Measurements from ENCODE around the gene SHD. TPM values are rescaled to one million over a fixed set of nuclear protein-coding genes. Genes with fewer than 3 reads are reported as not detected.
"Not testable (repeated sequence)": the region's sequence is repeated elsewhere in the genome, so short reads cannot be mapped to it uniquely, and the experiment has no call there.

SHD gene
- total RNA-seq, 1 donor from 2014 or later = 0.79 TPM

GRCh38 chr19:4284176-4284958 lies 5.3 kb downstream of the SHD start:
- Histone ChIP-seq H3K4me2 (ENCODE audit: low read length) (no peak overlapping the region), H3K9me3 (ENCODE audit: insufficient read depth, low read depth, low read length) (no peaks in the 10 kb centered on the region), H3K27me3 (ENCODE audit: insufficient read depth, low read length) (peaks cover 28% of the 10 kb centered on the region), H3K79me2 (ENCODE audit: insufficient read depth, low read length) (no peaks in the 10 kb centered on the region), H2AFZ (ENCODE audit: low read depth, low read length) (no peak overlapping the region), H4K20me1 (ENCODE audit: insufficient read depth, low read length) (no peaks in the 10 kb centered on the region), H3K4me1 (ENCODE audit: insufficient read depth, low read length) (no peaks in the 10 kb centered on the region), H3K27ac (ENCODE audit: low read depth, low read length) (no peak overlapping the region), H3K4me3 (ENCODE audit: insufficient read depth, low read depth, low read length) (no peak overlapping the region), H3K36me3 (ENCODE audit: insufficient read depth, low read length) (no peaks in the 10 kb centered on the region), H3K9ac (ENCODE audit: low read length) (no peak overlapping the region)
- Mint-ChIP-seq H3K4me3 (ENCODE audit: unreplicated experiment) (no peak overlapping the region), H3K36me3 (ENCODE audit: low read depth, unreplicated experiment) (no peaks in the 10 kb centered on the region), H3K27ac (ENCODE audit: unreplicated experiment) (no peak overlapping the region), H3K4me1 (ENCODE audit: low read depth, unreplicated experiment) (no peaks in the 10 kb centered on the region), H3K27me3 (ENCODE audit: low read depth, unreplicated experiment) (peaks cover 54% of the 10 kb centered on the region), H3K9me3 (ENCODE audit: unreplicated experiment) (peaks cover 2% of the 10 kb centered on the region)
- DNase-seq (ENCODE audit: low read depth) (no peak), FAIRE-seq (no peak)
- TF ChIP-seq EZH2 (IDR thresholded peaks at IDR 0.05; ENCODE audit: insufficient read depth, low read length) = no peak
- TF ChIP-seq, protein P1, sequence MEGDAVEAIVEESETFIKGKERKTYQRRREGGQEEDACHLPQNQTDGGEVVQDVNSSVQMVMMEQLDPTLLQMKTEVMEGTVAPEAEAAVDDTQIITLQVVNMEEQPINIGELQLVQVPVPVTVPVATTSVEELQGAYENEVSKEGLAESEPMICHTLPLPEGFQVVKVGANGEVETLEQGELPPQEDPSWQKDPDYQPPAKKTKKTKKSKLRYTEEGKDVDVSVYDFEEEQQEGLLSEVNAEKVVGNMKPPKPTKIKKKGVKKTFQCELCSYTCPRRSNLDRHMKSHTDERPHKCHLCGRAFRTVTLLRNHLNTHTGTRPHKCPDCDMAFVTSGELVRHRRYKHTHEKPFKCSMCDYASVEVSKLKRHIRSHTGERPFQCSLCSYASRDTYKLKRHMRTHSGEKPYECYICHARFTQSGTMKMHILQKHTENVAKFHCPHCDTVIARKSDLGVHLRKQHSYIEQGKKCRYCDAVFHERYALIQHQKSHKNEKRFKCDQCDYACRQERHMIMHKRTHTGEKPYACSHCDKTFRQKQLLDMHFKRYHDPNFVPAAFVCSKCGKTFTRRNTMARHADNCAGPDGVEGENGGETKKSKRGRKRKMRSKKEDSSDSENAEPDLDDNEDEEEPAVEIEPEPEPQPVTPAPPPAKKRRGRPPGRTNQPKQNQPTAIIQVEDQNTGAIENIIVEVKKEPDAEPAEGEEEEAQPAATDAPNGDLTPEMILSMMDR (IDR thresholded peaks at IDR 0.05; ENCODE audit: insufficient read depth, low read depth, low read length) = no peak

DNA sequence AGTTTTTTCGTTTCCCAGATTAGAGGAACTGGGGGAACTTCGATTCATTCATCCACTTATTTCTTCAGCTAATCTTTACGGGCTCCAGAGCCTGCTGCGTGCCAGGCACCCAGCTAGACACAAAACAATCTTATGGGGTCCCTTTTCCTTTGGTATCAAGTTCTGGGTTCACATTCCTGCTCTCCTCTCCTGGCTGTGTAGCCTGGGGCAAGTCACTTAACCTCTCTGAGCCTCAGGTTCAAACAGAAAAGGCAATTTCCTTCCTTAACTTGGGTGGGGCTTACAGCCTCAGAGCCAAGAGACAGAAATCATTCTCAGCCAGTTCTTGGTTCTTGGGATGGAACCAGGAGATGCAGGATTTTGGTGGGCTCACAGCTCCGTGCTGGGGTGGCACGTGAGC lies 5.9 kb downstream of the SHD start:
- peaks cover 2% of the 10 kb centered on the region for H3K9me3 Mint-ChIP-seq (ENCODE audit: unreplicated experiment)
- TF ChIP-seq, protein P1 (IDR thresholded peaks at IDR 0.05; ENCODE audit: insufficient read depth, low read depth, low read length) = no peak
- no peak for TF ChIP-seq EZH2 (IDR thresholded peaks at IDR 0.05; ENCODE audit: insufficient read depth, low read length)
- no peak for FAIRE-seq

GRCh38 chr19:4286141-4286540 lies 7.1 kb downstream of the SHD start:
- H3K27ac Mint-ChIP-seq (ENCODE audit: unreplicated experiment); H3K9me3 Mint-ChIP-seq (ENCODE audit: unreplicated experiment); H3K4me2 ChIP-seq (ENCODE audit: low read length); H3K4me1 Mint-ChIP-seq (ENCODE audit: low read depth, unreplicated experiment); H3K79me2 ChIP-seq (ENCODE audit: insufficient read depth, low read length); H3K36me3 ChIP-seq (ENCODE audit: insufficient read depth, low read length); H3K9ac ChIP-seq (ENCODE audit: low read length); H3K4me3 Mint-ChIP-seq (ENCODE audit: unreplicated experiment); H3K4me3 ChIP-seq (ENCODE audit: insufficient read depth, low read depth, low read length); H3K27ac ChIP-seq (ENCODE audit: low read depth, low read length); H4K20me1 ChIP-seq (ENCODE audit: insufficient read depth, low read length); H3K36me3 Mint-ChIP-seq (ENCODE audit: low read depth, unreplicated experiment); FAIRE-seq; H2AFZ ChIP-seq (ENCODE audit: low read depth, low read length); DNase-seq (ENCODE audit: low read depth); H3K9me3 ChIP-seq (ENCODE audit: insufficient read depth, low read depth, low read length); H3K4me1 ChIP-seq (ENCODE audit: insufficient read depth, low read length): not testable (repeated sequence)
- peaks cover 19% of the 10 kb centered on the region for H3K27me3 ChIP-seq (ENCODE audit: insufficient read depth, low read length)
- H3K27me3 Mint-ChIP-seq (ENCODE audit: low read depth, unreplicated experiment) = peaks cover 44% of the 10 kb centered on the region

More for the DNA sequence above, 5.9 kb downstream of the SHD start:
- Mint-ChIP-seq H3K36me3 (ENCODE audit: low read depth, unreplicated experiment) (no peaks in the 10 kb centered on the region), H3K27me3 (ENCODE audit: low read depth, unreplicated experiment) (peaks cover 52% of the 10 kb centered on the region), H3K27ac (ENCODE audit: unreplicated experiment) (no peak overlapping the region), H3K4me3 (ENCODE audit: unreplicated experiment) (no peak overlapping the region), H3K4me1 (ENCODE audit: low read depth, unreplicated experiment) (no peaks in the 10 kb centered on the region)
- Histone ChIP-seq H3K4me2 (ENCODE audit: low read length) (no peak overlapping the region), H2AFZ (ENCODE audit: low read depth, low read length) (no peak overlapping the region), H4K20me1 (ENCODE audit: insufficient read depth, low read length) (no peaks in the 10 kb centered on the region), H3K9me3 (ENCODE audit: insufficient read depth, low read depth, low read length) (no peaks in the 10 kb centered on the region), H3K27ac (ENCODE audit: low read depth, low read length) (no peak overlapping the region), H3K9ac (ENCODE audit: low read length) (no peak overlapping the region), H3K36me3 (ENCODE audit: insufficient read depth, low read length) (no peaks in the 10 kb centered on the region), H3K4me3 (ENCODE audit: insufficient read depth, low read depth, low read length) (no peak overlapping the region), H3K79me2 (ENCODE audit: insufficient read depth, low read length) (no peaks in the 10 kb centered on the region), H3K4me1 (ENCODE audit: insufficient read depth, low read length) (no peaks in the 10 kb centered on the region), H3K27me3 (ENCODE audit: insufficient read depth, low read length) (peaks cover 24% of the 10 kb centered on the region)
- no peak for DNase-seq (ENCODE audit: low read depth)
